ENCODE results near the gene KCNAB1. TPM values are rescaled to one million over a fixed set of nuclear protein-coding genes. Genes with fewer than 3 reads are reported as not detected.
"Not testable (repeated sequence)": the region's sequence is repeated elsewhere in the genome, so short reads cannot be mapped to it uniquely, and the experiment has no call there.

The KCNAB1 gene
- total and polyA plus RNA-seq, 2 donors (not counting 3 experiments of a cell fraction or from before 2014, with no cell fraction given) = 0.21 TPM; not detected in 1

- Histone ChIP-seq H3K4me1 (ENCODE audit: control insufficient read depth, extremely low read depth, insufficient read depth, low read length) (no peaks in the 10 kb centered on the region), H3K9me1 (replicated peaks; ENCODE audit: control insufficient read depth, extremely low read depth, insufficient read depth, low read length) (no peaks in the 10 kb centered on the region), H3K27me3 (ENCODE audit: control insufficient read depth in 2 of 2, insufficient read depth in 2 of 2, low read length in 2 of 2) (peaks cover 0 to 4% of the 10 kb centered on the region in 2 experiments), H3K9me3 (replicated peaks; ENCODE audit: control insufficient read depth, insufficient read depth, low read length) (no peaks in the 10 kb centered on the region), H3K9ac (replicated peaks; ENCODE audit: extremely low read depth, insufficient read depth, low read length) (no peak overlapping the region), H3K79me2 (ENCODE audit: control insufficient read depth, insufficient read depth, low read length) (no peaks in the 10 kb centered on the region), H2AFZ (ENCODE audit: low read depth, low read length) (no peak overlapping the region), H3K27ac (ENCODE audit: insufficient read depth, low read depth, low read length) (no peak overlapping the region), H3K4me3 (replicated peaks in 1 of 3; ENCODE audit: insufficient read depth in 1 of 3, low read depth in 1 of 3, low read length in 3 of 3) (no peak overlapping the region), H3K4me2 (ENCODE audit: insufficient read depth, low read length) (no peak overlapping the region), H3K36me3 (ENCODE audit: control insufficient read depth in 2 of 2, extremely low read depth in 1 of 2, insufficient read depth in 2 of 2, low read length in 2 of 2) (no peaks in the 10 kb centered on the region), H4K20me1 (replicated peaks; ENCODE audit: control insufficient read depth, extremely low read depth, insufficient read depth, low read length) (no peaks in the 10 kb centered on the region)
- no peak for FAIRE-seq
- no peak for TF ChIP-seq EZH2 (IDR thresholded peaks at IDR 0.05; ENCODE audit: borderline replicate concordance, low read depth, low read length, severe bottlenecking)
- TF ChIP-seq CTCF (IDR thresholded peaks at IDR 0.05; ENCODE audit: extremely low read depth in 1 of 2, insufficient read depth in 1 of 2, low read depth in 1 of 2, low read length in 2 of 2) = no peak
- TF ChIP-seq POLR2A (IDR thresholded peaks at IDR 0.05; ENCODE audit: low read depth, low read length) = no peak
- no peak for TF ChIP-seq FOS (IDR thresholded peaks at IDR 0.05; ENCODE audit: borderline replicate concordance, insufficient read depth, low read length)
- TF ChIP-seq JUN (IDR thresholded peaks at IDR 0.05; ENCODE audit: borderline replicate concordance, insufficient read depth, insufficient read length, low read depth) = no peak
- TF ChIP-seq GATA2 (IDR thresholded peaks at IDR 0.05; ENCODE audit: insufficient read depth, insufficient read length, low read depth, low read length) = no peak
- no peak for TF ChIP-seq MYC (IDR thresholded peaks at IDR 0.05; ENCODE audit: low read depth, low read length)
- no peak for TF ChIP-seq MAX (IDR thresholded peaks at IDR 0.05; ENCODE audit: insufficient read depth, insufficient read length)
- TF ChIP-seq POLR2AphosphoS5 (IDR thresholded peaks at IDR 0.05; ENCODE audit: insufficient read depth, low read depth, low read length) = no peak
- dilution Hi-C loops (cut with MboI; ENCODE audit: extremely low pct_ligation_motif_present, low sequenced_read_pairs) = no loop called here
- intact Hi-C loops (cut with micrococcal nuclease) = no loop called here
- CTCF ChIA-PET = no interaction called here
- POLR2A ChIA-PET = no interaction called here
- DNase-seq (ENCODE audit: low read depth, low spot score) = no peak
- BruUV-seq (replicated peaks) = no TSS peak
Measured at GRCh38 chr3:156071031-156071430, 49.3 kb upstream of the KCNAB1 start.

- H3K9ac ChIP-seq (replicated peaks; ENCODE audit: extremely low read depth, insufficient read depth, low read length); H3K27me3 ChIP-seq (ENCODE audit: control insufficient read depth in 2 of 2, insufficient read depth in 2 of 2, low read length in 2 of 2); H3K36me3 ChIP-seq (ENCODE audit: control insufficient read depth in 2 of 2, extremely low read depth in 1 of 2, insufficient read depth in 2 of 2, low read length in 2 of 2); POLR2A ChIA-PET; H3K4me3 ChIP-seq (replicated peaks in 1 of 3; ENCODE audit: insufficient read depth in 1 of 3, low read depth in 1 of 3, low read length in 3 of 3); BruUV-seq (replicated peaks); H3K27ac ChIP-seq (ENCODE audit: insufficient read depth, low read depth, low read length); H3K9me1 ChIP-seq (replicated peaks; ENCODE audit: control insufficient read depth, extremely low read depth, insufficient read depth, low read length); H3K9me3 ChIP-seq (replicated peaks; ENCODE audit: control insufficient read depth, insufficient read depth, low read length); H4K20me1 ChIP-seq (replicated peaks; ENCODE audit: control insufficient read depth, extremely low read depth, insufficient read depth, low read length); H2AFZ ChIP-seq (ENCODE audit: low read depth, low read length); H3K79me2 ChIP-seq (ENCODE audit: control insufficient read depth, insufficient read depth, low read length); H3K4me1 ChIP-seq (ENCODE audit: control insufficient read depth, extremely low read depth, insufficient read depth, low read length); FAIRE-seq; H3K4me2 ChIP-seq (ENCODE audit: insufficient read depth, low read length); intact Hi-C loops (cut with micrococcal nuclease); DNase-seq (ENCODE audit: low read depth, low spot score); dilution Hi-C loops (cut with MboI; ENCODE audit: extremely low pct_ligation_motif_present, low sequenced_read_pairs): not testable (repeated sequence)
- CTCF ChIA-PET = interaction anchor here (1.1 kb wide), 1 partner anchor 29 kb away, joined by 3 read pairs; no protein-coding TSS in a partner anchor
Measured at GRCh38 chr3:156072950-156073657, 47.3 kb upstream of the KCNAB1 start.

Data from endothelial cell of umbilical vein (primary cell).